Measurements from ENCODE around the gene DYNLT2B.
"Not testable (repeated sequence)": the region's sequence is repeated elsewhere in the genome, so short reads cannot be mapped to it uniquely, and the experiment has no call there.

The DYNLT2B gene

GRCh38 chr3:196343917-196344316, 25.9 kb upstream of the DYNLT2B start:
- not testable (repeated sequence) for DNase-seq (ENCODE audit: low spot score); H3K27ac ChIP-seq (replicated peaks; ENCODE audit: low read length)
- WGBS, 2 donors (ENCODE audit: extremely low coverage in 2 of 2, insufficient read length in 2 of 2, insufficient replicate concordance in 1 of 2): no CpG with 5 or more reads among the region's 14 CpGs

DNA sequence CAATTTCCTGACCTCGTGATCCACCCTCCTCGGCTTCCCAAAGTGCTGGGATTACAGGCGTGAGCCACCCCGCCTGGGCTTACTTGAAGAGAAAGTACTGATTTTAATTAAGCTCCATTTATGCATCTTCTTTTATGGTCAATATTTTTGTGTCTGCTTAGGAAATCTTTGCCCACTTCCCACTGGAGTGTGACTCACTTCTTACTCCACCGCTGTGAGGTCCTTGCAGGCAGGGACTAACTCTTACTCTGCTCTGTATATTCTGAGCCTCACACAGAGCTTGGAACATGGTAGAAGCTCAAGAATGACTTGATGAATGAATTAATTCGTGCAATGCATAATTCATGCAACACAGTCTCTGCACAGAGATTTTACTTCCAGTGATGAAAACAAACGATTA, 23.1 kb upstream of the DYNLT2B start:
- Histone ChIP-seq H3K23ac (ENCODE audit: low read depth, low read length, poor library complexity) (no peak overlapping the region), H2AK5ac (ENCODE audit: low read depth, low read length) (no peak overlapping the region), H3K36me3 (replicated peaks in 1 of 2; ENCODE audit: control insufficient read depth in 2 of 2, insufficient read depth in 2 of 2, low read length in 2 of 2) (peaks cover 6 to 7% of the 10 kb centered on the region in 2 donors), H3K79me1 (ENCODE audit: low read depth, low read length) (no peaks in the 10 kb centered on the region), H3K4ac (ENCODE audit: low read length) (no peak overlapping the region), H2BK5ac (ENCODE audit: low read length) (no peak overlapping the region), H3K9me3 (replicated peaks in 1 of 2; ENCODE audit: control insufficient read depth in 2 of 2, insufficient read depth in 1 of 2, low read depth in 1 of 2, low read length in 2 of 2) (peaks cover 4 to 8% of the 10 kb centered on the region in 2 donors), H3K18ac (ENCODE audit: low read length) (no peak overlapping the region), H3K14ac (ENCODE audit: low read length) (no peak overlapping the region), H4K8ac (ENCODE audit: low read depth, low read length) (no peak overlapping the region), H3K4me3 (ENCODE audit: low read length in 2 of 2) (no peak overlapping the region), H3K4me1 (ENCODE audit: control insufficient read depth in 2 of 2, insufficient read depth in 1 of 2, low read depth in 1 of 2, low read length in 2 of 2) (no peaks in the 10 kb centered on the region), H3K27me3 (ENCODE audit: control insufficient read depth in 3 of 3, insufficient read depth in 3 of 3, low read depth in 1 of 3, low read length in 3 of 3) (no peaks in the 10 kb centered on the region), H2AFZ (ENCODE audit: low read length) (no peak overlapping the region), H2BK15ac (ENCODE audit: low read length) (no peak overlapping the region), H3K4me2 (ENCODE audit: insufficient read depth, low read length, poor library complexity, severe bottlenecking) (no peak overlapping the region), H4K91ac (ENCODE audit: low read depth, low read length, poor library complexity) (no peak overlapping the region), H3K9ac (ENCODE audit: low read depth, low read length, poor library complexity) (no peak overlapping the region), H2BK120ac (ENCODE audit: low read depth, low read length) (no peak overlapping the region), H3K27ac (replicated peaks; ENCODE audit: low read length) (no peak overlapping the region), H2BK12ac (ENCODE audit: low read length) (no peak overlapping the region)
- no CpG with 5 or more reads among the region's 7 CpGs for WGBS, 2 donors (ENCODE audit: extremely low coverage in 2 of 2, insufficient read length in 2 of 2, insufficient replicate concordance in 1 of 2)
- no peak for DNase-seq (ENCODE audit: low spot score)

More at GRCh38 chr3:196343917-196344316, 25.9 kb upstream of the DYNLT2B start:
- H2AFZ ChIP-seq (ENCODE audit: low read length); H3K23ac ChIP-seq (ENCODE audit: low read depth, low read length, poor library complexity); H2BK120ac ChIP-seq (ENCODE audit: low read depth, low read length); H3K4me2 ChIP-seq (ENCODE audit: insufficient read depth, low read length, poor library complexity, severe bottlenecking); H2BK5ac ChIP-seq (ENCODE audit: low read length); H3K14ac ChIP-seq (ENCODE audit: low read length); H2BK15ac ChIP-seq (ENCODE audit: low read length); H3K27me3 ChIP-seq (ENCODE audit: control insufficient read depth in 3 of 3, insufficient read depth in 3 of 3, low read depth in 1 of 3, low read length in 3 of 3); H4K8ac ChIP-seq (ENCODE audit: low read depth, low read length); H3K9me3 ChIP-seq (replicated peaks in 1 of 2; ENCODE audit: control insufficient read depth in 2 of 2, insufficient read depth in 1 of 2, low read depth in 1 of 2, low read length in 2 of 2); H3K9ac ChIP-seq (ENCODE audit: low read depth, low read length, poor library complexity); H2AK5ac ChIP-seq (ENCODE audit: low read depth, low read length); H3K18ac ChIP-seq (ENCODE audit: low read length); H2BK12ac ChIP-seq (ENCODE audit: low read length); H4K91ac ChIP-seq (ENCODE audit: low read depth, low read length, poor library complexity); H3K4ac ChIP-seq (ENCODE audit: low read length); H3K4me1 ChIP-seq (ENCODE audit: control insufficient read depth in 2 of 2, insufficient read depth in 1 of 2, low read depth in 1 of 2, low read length in 2 of 2); H3K4me3 ChIP-seq (ENCODE audit: low read length in 2 of 2); H3K79me1 ChIP-seq (ENCODE audit: low read depth, low read length): not testable (repeated sequence)
- peaks cover 6 to 25% of the 10 kb centered on the region in 2 donors for H3K36me3 ChIP-seq (replicated peaks in 1 of 2; ENCODE audit: control insufficient read depth in 2 of 2, insufficient read depth in 2 of 2, low read length in 2 of 2)

DNA sequence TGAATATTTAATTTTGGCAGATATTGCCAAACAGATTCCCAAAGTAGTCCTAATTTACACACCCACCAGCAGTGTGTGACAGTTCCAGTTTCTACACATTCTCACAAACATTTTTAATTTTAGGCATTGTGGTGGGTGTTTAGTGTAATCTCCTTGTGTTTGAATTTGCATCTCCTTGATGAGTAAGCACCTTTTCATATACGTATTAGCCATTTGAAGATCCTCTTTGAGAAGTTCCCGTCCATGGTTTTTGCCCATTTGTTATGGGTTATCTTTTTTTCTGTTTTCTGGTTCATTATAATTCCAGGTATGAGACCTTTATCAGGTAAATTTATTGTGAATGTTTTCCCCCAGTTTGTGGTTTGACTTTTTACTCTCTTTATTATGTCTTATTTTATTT, 22.4 kb upstream of the DYNLT2B start:
- Histone ChIP-seq H2AK5ac (ENCODE audit: low read depth, low read length) (no peak overlapping the region), H3K4ac (ENCODE audit: low read length) (no peak overlapping the region), H4K91ac (ENCODE audit: low read depth, low read length, poor library complexity) (no peak overlapping the region), H3K27ac (replicated peaks; ENCODE audit: low read length) (no peak overlapping the region), H3K4me1 (ENCODE audit: control insufficient read depth in 2 of 2, insufficient read depth in 1 of 2, low read depth in 1 of 2, low read length in 2 of 2) (no peaks in the 10 kb centered on the region), H2BK12ac (ENCODE audit: low read length) (no peak overlapping the region), H3K23ac (ENCODE audit: low read depth, low read length, poor library complexity) (no peak overlapping the region), H2BK5ac (ENCODE audit: low read length) (no peak overlapping the region), H2BK15ac (ENCODE audit: low read length) (no peak overlapping the region), H3K4me3 (ENCODE audit: low read length in 2 of 2) (no peak overlapping the region), H3K36me3 (replicated peaks in 1 of 2; ENCODE audit: control insufficient read depth in 2 of 2, insufficient read depth in 2 of 2, low read length in 2 of 2) (peaks cover 1% of the 10 kb centered on the region in 2 donors), H2AFZ (ENCODE audit: low read length) (no peak overlapping the region), H3K9me3 (replicated peaks in 1 of 2; ENCODE audit: control insufficient read depth in 2 of 2, insufficient read depth in 1 of 2, low read depth in 1 of 2, low read length in 2 of 2) (peaks cover 4 to 9% of the 10 kb centered on the region in 2 donors), H4K8ac (ENCODE audit: low read depth, low read length) (no peak overlapping the region), H3K79me1 (ENCODE audit: low read depth, low read length) (no peaks in the 10 kb centered on the region), H3K4me2 (ENCODE audit: insufficient read depth, low read length, poor library complexity, severe bottlenecking) (no peak overlapping the region), H3K27me3 (ENCODE audit: control insufficient read depth in 3 of 3, insufficient read depth in 3 of 3, low read depth in 1 of 3, low read length in 3 of 3) (no peaks in the 10 kb centered on the region), H3K14ac (ENCODE audit: low read length) (no peak overlapping the region), H3K18ac (ENCODE audit: low read length) (no peak overlapping the region), H2BK120ac (ENCODE audit: low read depth, low read length) (no peak overlapping the region), H3K9ac (ENCODE audit: low read depth, low read length, poor library complexity) (no peak overlapping the region)
- no peak for DNase-seq (ENCODE audit: low spot score)
- no CpG with 5 or more reads among the region's 2 CpGs for WGBS, 2 donors (ENCODE audit: extremely low coverage in 2 of 2, insufficient read length in 2 of 2, insufficient replicate concordance in 1 of 2)

DNA sequence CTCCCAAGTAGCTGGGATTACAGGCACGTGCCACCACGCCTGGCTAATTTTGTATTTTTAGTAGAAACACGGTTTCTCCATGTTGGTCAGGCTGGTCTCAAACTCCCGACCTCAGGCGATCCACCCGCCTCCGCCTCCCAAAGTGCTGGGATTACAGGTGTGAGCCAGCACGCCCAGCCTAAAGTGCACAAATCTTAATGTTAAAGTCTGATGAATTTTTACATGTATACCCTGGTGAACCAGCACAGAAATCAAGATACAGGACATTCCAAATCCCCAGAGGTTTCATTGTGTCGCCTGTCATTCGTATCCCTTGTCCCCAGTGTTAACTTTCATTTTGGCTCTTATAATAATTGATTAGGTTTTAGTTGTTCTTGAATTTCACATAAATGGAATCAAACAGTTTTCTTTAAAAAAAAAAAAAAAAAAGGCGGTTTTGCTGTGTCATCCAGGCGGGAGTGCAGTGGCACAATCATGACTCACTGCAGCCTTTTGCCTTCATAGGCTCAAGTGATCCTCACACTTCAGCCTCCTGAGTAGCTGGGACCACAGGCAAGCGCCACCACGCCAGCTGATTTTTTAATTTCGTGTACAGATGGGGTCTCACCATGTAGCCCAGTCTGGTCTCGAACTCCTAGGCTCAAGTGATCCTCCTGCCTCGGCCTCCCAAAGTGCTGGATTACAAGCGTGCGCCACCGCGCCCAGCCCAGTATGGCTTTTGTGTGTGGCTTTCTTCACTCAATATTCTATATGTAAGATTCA, 21.6 kb upstream of the DYNLT2B start:
- Histone ChIP-seq H2AK5ac (ENCODE audit: low read depth, low read length) (no peak overlapping the region), H3K4me1 (ENCODE audit: control insufficient read depth in 2 of 2, insufficient read depth in 1 of 2, low read depth in 1 of 2, low read length in 2 of 2) (no peaks in the 10 kb centered on the region), H3K9ac (ENCODE audit: low read depth, low read length, poor library complexity) (no peak overlapping the region), H3K27ac (replicated peaks; ENCODE audit: low read length) (no peak overlapping the region), H2BK5ac (ENCODE audit: low read length) (no peak overlapping the region), H3K36me3 (replicated peaks in 1 of 2; ENCODE audit: control insufficient read depth in 2 of 2, insufficient read depth in 2 of 2, low read length in 2 of 2) (no peaks in the 10 kb centered on the region), H3K23ac (ENCODE audit: low read depth, low read length, poor library complexity) (no peak overlapping the region), H4K91ac (ENCODE audit: low read depth, low read length, poor library complexity) (no peak overlapping the region), H3K9me3 (replicated peaks in 1 of 2; ENCODE audit: control insufficient read depth in 2 of 2, insufficient read depth in 1 of 2, low read depth in 1 of 2, low read length in 2 of 2) (peaks cover 4 to 9% of the 10 kb centered on the region in 2 donors), H3K18ac (ENCODE audit: low read length) (no peak overlapping the region), H2BK120ac (ENCODE audit: low read depth, low read length) (no peak overlapping the region), H3K27me3 (ENCODE audit: control insufficient read depth in 3 of 3, insufficient read depth in 3 of 3, low read depth in 1 of 3, low read length in 3 of 3) (no peaks in the 10 kb centered on the region), H3K14ac (ENCODE audit: low read length) (no peak overlapping the region), H2AFZ (ENCODE audit: low read length) (no peak overlapping the region), H2BK15ac (ENCODE audit: low read length) (no peak overlapping the region), H3K4me3 (ENCODE audit: low read length in 2 of 2) (no peak overlapping the region), H4K8ac (ENCODE audit: low read depth, low read length) (no peak overlapping the region), H3K4me2 (ENCODE audit: insufficient read depth, low read length, poor library complexity, severe bottlenecking) (no peak overlapping the region), H3K79me1 (ENCODE audit: low read depth, low read length) (no peaks in the 10 kb centered on the region), H3K4ac (ENCODE audit: low read length) (no peak overlapping the region), H2BK12ac (ENCODE audit: low read length) (no peak overlapping the region)
- no CpG with 5 or more reads among the region's 21 CpGs for WGBS, 2 donors (ENCODE audit: extremely low coverage in 2 of 2, insufficient read length in 2 of 2, insufficient replicate concordance in 1 of 2)
- DNase-seq (ENCODE audit: low spot score): no peak
